Mononuclear cell (primary cell): ENCODE results near the gene ELMOD3. TPM values are rescaled to one million over a fixed set of nuclear protein-coding genes. Genes with fewer than 3 reads are reported as not detected.
A peak's percentile ranks its signal among the peaks of the same experiment; 100 is the strongest.
"Not testable (repeated sequence)": the region's sequence is repeated elsewhere in the genome, so short reads cannot be mapped to it uniquely, and the experiment has no call there.

ENCODE experiments used
- H3K27me3 ChIP-seq: 2 replicates; pipeline ENCODE4 v1.6.0; 2011; ENCODE audit warnings: low read length, control low read depth; ENCODE audit not compliant: insufficient read depth
- H3K4me1 ChIP-seq: 2 replicates; pipeline ENCODE4 v1.5.1; 2011; ENCODE audit warnings: mild to moderate bottlenecking, low read length, control low read depth; ENCODE audit not compliant: insufficient read depth
- H3K4me3 ChIP-seq: 2 replicates; pipeline ENCODE4 v1.5.1; 2011; ENCODE audit warnings: mild to moderate bottlenecking, low read length, moderate library complexity
- H3K9me3 ChIP-seq: 2 replicates; pipeline ENCODE4 v1.5.1; 2011; ENCODE audit warnings: low read depth, mild to moderate bottlenecking, control low read depth, low read length
- total RNA-seq: library from RNA; depleted of rRNA; stranded (reverse); fragments of >200 nt; gene quantifications from one replicate; pipeline ENCODE4 v1.2.3, GENCODE V29; 2012

ELMOD3 gene
- total RNA-seq, 1 donor, result 12.8 TPM

DNA sequence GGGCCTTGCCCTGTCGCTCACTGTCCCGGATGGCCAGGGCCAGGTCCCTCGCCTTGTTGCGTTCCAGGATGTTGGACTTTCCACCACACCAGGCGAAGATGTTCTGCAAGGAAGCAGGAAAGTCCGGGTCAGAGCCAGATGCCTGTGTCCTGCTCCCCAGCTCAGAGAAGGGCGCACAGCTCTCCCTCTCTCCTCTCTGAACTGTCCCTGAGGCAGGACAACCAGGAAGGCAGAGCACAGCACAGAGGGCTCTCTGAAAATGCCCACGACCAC lies 44.5 kb downstream of the ELMOD3 start:
- peaks cover 17% of the 10 kb centered on the region for H3K4me1 ChIP-seq

DNA sequence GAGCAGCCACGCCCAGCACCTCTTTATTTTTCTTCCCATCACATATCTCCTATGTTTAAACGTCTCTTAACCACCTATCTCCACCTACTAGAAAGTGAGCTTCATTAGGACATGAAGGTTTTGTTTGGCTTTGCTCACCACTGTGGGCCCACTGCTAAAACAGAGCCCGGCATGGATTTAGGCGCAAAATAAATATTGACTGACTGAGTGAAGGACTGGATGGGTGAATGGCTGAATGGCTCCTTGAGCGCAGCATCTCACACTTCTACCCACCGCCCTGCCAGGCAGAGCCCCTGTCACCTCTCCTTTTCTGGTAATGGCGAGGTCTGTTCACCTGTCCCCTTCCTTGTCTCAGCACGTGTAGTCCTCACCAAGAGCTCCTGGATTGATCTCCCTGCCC lies 45.5 kb downstream of the ELMOD3 start:
- no peak overlapping the region for H3K4me3 ChIP-seq
- no peaks in the 10 kb centered on the region for H3K9me3 ChIP-seq
- no peaks in the 10 kb centered on the region for H3K27me3 ChIP-seq
- peaks cover 21% of the 10 kb centered on the region for H3K4me1 ChIP-seq

More for the DNA sequence above, 44.5 kb downstream of the ELMOD3 start:
- Histone ChIP-seq H3K27me3 (no peaks in the 10 kb centered on the region), H3K9me3 (no peaks in the 10 kb centered on the region), H3K4me3 (no peak overlapping the region)

- Histone ChIP-seq H3K4me1 (peaks cover 29% of the 10 kb centered on the region), H3K27me3 (no peaks in the 10 kb centered on the region), H3K4me3 (no peak overlapping the region), H3K9me3 (no peaks in the 10 kb centered on the region)
These were observed 46.2 kb downstream of the ELMOD3 start for GRCh38 chr2:85400541-85401463.

GRCh38 chr2:85401464-85401805 lies 46.9 kb downstream of the ELMOD3 start:
- peaks cover 35% of the 10 kb centered on the region for H3K4me1 ChIP-seq
- H3K9me3 ChIP-seq, result no peaks in the 10 kb centered on the region
- H3K27me3 ChIP-seq, result no peaks in the 10 kb centered on the region
- no peak overlapping the region for H3K4me3 ChIP-seq

DNA sequence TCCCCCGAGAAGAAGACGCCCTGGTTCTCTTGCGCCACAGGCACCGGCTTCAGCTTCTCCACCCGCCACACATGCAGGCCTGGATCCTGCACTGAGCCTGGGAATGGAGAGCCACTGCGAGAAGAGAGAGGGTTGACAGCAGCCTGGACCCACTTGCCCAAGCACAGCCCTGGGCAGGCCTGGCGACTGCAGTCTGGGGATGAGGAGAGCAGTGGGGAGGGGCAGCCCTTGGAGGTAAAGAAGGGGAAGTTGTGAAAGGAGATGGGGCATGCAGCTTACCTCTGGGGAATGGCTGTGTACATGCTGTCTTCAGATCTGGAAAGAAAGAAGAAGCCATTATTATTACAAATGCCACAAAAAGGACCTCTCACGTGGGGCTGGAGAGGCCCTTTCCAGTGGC lies 47.3 kb downstream of the ELMOD3 start:
- no peaks in the 10 kb centered on the region for H3K27me3 ChIP-seq
- H3K4me3 ChIP-seq, result no peak overlapping the region
- peaks cover 40% of the 10 kb centered on the region for H3K4me1 ChIP-seq
- H3K9me3 ChIP-seq, result no peaks in the 10 kb centered on the region

- peaks cover 75% of the 10 kb centered on the region for H3K4me1 ChIP-seq
- no peak overlapping the region for H3K4me3 ChIP-seq
- H3K27me3 ChIP-seq, result no peaks in the 10 kb centered on the region
- no peaks in the 10 kb centered on the region for H3K9me3 ChIP-seq
These were observed 50.9 kb downstream of the ELMOD3 start for GRCh38 chr2:85405201-85406059.

DNA sequence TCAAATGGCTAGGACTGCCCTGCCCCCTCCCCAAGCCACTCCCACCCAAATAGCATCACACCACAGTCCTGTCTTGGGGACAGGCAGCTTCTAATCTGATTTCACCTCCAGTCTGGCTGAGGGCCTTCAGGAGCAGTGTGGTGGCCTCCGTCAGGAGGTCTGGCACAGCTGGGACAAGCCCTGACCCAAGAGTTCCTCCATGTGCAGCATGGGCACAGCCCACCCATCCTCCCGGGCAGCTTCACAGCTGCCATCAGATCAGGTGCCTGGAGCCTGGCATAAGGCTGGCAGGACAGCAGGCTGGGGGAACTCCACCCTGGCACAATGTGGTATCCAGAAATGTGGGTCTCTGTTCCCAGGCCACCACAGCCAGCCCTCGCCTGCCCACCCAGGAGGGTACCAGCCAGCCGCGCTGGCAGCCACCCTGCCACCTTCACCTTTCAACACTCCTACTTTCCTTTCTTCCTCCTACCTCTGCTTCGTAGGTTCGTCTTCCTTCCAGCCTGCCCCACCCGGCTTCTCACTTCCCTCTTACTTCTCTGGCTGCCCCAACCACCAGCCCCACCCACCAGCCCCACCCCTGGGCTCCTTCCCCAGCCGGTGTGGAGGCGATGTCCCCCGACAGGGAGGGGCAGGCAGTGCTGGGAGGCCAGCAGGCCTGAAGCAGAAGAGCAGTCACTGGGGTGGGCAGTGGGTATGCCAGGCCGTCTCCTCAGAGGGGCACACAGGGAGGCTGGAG lies 55.4 kb downstream of the ELMOD3 start, which contains the start of gene CAPG:
Gene CAPG (minus strand): TSS at position 522 of the 739 bp plus-strand sequence. CDS start 8,221 bp downstream, outside the sequence.
- peak within 1 kb of the TSS; percentile 39 for H3K4me3 ChIP-seq

DNA sequence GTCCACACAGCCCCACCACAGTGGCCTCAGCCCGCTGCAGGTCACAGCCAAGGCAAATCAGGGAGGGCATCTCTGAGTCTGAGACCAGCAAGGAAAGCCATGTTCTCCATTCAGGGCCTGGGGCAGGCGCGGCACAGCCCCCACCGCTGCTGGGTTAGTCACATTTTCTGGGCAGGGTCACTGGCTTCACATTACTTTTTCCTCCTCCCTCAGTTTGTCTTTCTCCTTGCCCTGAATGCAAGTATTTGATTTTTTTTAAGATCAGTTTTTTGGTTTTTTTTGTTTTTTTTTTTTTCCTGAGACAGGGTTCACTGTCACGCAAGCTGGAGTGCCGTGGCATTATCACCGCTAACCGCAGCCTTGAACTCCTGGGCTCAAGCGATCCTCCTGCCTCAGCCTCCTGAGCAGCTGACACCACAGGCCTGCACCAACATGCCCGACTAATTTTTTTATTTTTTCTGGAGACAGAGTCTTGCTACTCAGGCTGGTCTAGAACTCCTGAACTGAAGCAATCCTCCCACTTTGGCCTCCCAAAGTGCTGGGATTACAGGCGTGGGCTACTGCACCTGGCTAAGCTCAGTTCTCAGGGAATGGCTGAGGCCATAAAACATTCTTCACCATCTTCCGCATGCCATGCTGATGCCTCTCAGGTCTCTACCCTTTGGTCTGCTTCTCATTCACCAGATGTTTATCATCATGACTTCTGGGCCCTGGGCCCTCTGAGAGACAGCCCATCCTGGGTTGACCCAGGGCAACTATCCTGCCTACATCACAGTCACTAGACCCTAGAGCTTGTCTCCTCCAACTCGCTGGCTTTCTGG lies 56.2 kb downstream of the ELMOD3 start:
- Histone ChIP-seq H3K4me3 (no peak overlapping the region), H3K27me3 (no peaks in the 10 kb centered on the region), H3K9me3 (no peaks in the 10 kb centered on the region), H3K4me1 (peaks cover 86% of the 10 kb centered on the region)

More for the DNA sequence above, 55.4 kb downstream of the ELMOD3 start, which contains the start of gene CAPG:
- Histone ChIP-seq H3K27me3 (no peaks in the 10 kb centered on the region), H3K4me1 (peaks cover 88% of the 10 kb centered on the region), H3K9me3 (no peaks in the 10 kb centered on the region)

DNA sequence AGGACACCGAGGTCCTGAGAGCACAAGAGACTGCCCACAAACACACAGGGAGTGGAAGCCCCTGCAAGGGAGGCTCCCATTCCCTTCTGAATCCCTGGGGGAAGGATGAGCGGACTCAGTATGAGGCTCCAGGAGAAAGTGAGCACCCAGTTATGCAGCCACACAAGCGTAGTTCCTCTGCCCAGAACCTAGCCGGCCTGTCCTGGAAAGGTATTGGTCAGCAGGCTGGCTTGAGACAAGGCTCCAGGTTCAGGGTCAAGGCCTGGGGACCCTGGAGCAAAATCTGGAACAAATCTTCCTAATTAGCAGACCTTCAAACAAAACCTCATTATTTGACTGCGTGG lies 56.8 kb downstream of the ELMOD3 start:
- Histone ChIP-seq H3K9me3 (no peaks in the 10 kb centered on the region), H3K4me3 (no peak overlapping the region), H3K27me3 (no peaks in the 10 kb centered on the region), H3K4me1 (peaks cover 86% of the 10 kb centered on the region)

DNA sequence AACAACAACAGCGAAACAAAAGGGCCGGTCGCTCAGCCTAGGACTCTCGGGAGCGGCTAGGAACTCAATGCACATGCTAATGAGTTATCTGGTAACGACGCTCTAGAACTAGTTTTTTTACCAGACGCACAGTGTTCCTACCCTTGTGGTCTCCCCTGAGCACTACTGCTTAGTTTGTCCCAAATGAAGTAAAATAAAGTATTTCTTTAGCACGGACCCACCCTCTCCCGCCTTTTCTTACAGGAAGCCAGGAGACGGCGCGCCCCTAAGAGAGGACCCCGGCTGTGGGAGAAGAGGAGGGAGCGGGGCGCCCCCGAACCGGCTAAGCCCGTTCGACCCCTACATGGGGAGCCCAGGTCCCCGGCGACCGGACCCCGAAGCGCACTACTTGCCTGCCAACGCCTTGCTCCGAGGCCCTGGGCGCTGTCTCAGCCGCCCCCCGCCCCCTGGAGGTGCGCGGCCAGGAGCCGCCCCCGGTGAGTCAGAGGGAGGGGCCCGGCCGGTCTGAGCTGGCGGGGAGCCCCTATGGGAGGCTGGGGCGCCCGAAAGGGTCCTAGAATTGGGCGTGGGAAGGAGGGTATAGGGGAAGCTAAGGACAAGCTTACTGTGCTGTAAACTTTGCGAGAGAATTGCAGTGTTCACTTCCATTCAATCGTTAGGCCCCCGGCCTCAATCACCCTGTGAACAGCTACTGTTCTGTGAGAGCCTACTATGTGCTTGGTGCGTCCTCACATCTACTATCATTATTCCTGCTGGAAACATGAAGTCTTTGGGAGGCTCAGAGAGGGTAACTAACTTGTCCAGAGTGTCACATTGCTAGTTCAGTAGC lies 59.2 kb downstream of the ELMOD3 start:
- H3K4me1 ChIP-seq, result peaks cover 73% of the 10 kb centered on the region
- H3K4me3 ChIP-seq, result peak overlapping the region; percentile 28
- no peaks in the 10 kb centered on the region for H3K27me3 ChIP-seq
- H3K9me3 ChIP-seq, result no peaks in the 10 kb centered on the region

DNA sequence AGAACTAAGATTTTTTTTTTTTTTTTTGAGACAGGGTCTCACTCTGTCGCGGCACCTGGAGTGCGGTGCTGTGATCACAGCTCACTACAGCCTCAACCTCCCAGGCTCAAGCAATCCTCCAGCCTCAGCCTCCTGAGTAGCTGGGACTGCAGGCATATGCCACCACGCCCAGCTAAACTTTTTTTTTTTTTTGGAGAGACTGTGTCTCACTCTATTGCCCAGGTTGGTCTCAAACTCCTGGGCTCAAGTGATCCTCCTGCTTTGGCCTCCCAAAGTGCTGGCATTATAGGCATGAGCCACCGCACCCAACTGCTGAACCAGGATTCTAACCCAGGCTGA lies 59.8 kb downstream of the ELMOD3 start:
- not testable (repeated sequence) for H3K9me3 ChIP-seq, H3K27me3 ChIP-seq, H3K4me3 ChIP-seq
- H3K4me1 ChIP-seq, result peaks cover 73% of the 10 kb centered on the region

DNA sequence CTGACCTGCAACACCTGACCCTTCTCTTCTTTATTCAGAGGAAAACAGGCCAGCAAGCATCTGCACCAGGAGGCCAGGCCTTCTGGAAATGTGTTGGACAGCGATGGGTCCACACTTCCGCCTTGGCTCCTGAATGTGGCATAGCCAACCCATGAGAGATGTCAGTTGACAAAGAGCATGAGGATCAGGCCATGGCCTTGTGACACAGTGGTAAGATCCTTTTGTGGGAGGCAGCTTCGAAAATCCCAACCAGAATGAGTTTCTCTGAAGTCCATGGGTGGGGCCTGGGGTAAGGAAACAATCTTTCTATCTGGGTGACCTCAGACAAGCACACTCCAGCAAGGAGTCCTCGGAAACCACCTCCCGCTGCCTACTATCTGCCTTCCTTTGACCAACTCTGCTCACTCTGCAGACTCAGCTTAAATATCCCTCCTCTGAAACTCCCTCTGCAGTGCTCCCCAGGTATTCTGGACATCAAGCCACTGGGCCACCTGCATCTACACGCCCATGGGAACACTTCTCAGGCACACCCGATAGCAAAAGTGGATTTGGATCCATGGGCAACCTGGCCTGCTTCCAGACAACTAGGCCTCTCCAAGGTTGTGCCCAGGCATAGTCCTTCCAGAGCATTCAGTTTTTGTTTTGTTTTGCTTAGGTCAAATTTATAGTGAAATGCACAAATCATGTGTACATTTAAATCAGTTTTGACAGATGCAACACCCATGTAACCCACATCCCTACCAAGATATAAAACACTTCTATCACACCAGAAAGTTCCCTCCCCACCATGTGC lies 60.4 kb downstream of the ELMOD3 start:
- Histone ChIP-seq H3K27me3 (no peaks in the 10 kb centered on the region), H3K4me3 (no peak overlapping the region), H3K9me3 (no peaks in the 10 kb centered on the region), H3K4me1 (peaks cover 73% of the 10 kb centered on the region)

- H3K27me3 ChIP-seq, result no peaks in the 10 kb centered on the region
- H3K4me3 ChIP-seq, result no peak overlapping the region
- H3K9me3 ChIP-seq, result no peaks in the 10 kb centered on the region
- peaks cover 73% of the 10 kb centered on the region for H3K4me1 ChIP-seq
These were observed 61.5 kb downstream of the ELMOD3 start for GRCh38 chr2:85415980-85416650.
